ENCODE results near the gene HS6ST2. TPM values are rescaled to one million over a fixed set of nuclear protein-coding genes. Genes with fewer than 3 reads are reported as not detected.

Gene HS6ST2
- total RNA-seq, 1 donor from 2014 or later, result 6.2 TPM

DNA sequence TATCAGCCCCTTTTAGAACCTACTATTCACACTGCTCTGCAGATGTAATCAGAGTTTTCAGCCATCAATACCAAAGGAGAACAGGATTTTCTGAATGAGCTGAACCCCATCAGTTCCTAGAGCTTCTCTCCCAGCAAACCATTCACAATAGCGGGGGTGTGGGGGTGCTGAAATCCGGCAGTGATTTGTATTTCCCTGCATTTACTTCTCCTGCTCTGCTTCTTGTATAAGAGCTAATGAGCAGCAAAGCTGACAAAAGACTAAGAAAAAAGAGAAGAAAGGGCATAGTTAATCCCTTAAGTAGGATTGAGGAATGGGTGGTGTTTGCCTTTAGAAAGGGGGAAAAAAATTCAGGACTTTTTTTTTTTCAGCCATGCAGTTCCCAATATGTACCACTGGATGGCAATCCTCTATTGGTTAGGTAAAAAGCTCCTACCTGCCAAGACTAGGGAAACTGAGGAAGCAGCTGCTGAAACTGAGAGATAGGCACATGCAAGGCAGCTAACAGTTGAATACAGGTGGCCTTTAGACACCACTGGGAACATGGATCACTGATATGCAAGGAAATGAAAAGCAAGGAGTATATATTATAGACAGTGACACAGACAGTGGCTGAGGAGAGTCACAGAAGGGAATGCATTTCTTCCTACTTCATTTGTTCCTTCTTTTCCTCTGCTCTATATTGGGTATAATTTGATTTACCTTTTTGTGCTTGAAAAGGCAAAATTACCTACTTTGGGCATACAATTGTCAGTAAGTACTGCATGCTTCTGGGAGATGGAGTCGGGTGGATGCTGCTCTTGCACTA is 217.9 kb downstream of the HS6ST2 start:
- no peaks in the 10 kb centered on the region for H3K27me3 Mint-ChIP-seq (ENCODE audit: unreplicated experiment)
- no peak for DNase-seq (ENCODE audit: extremely low spot score, unreplicated experiment)
- no peaks in the 10 kb centered on the region for H3K9me3 Mint-ChIP-seq (ENCODE audit: unreplicated experiment)
- TF ChIP-seq CTCF (IDR thresholded peaks at IDR 0.05), result peak; percentile 83
- no peaks in the 10 kb centered on the region for H3K36me3 Mint-ChIP-seq (ENCODE audit: unreplicated experiment)
- H3K27ac Mint-ChIP-seq (ENCODE audit: unreplicated experiment), result no peak overlapping the region
- no peak overlapping the region for H3K4me3 Mint-ChIP-seq (ENCODE audit: unreplicated experiment)
- H3K4me1 Mint-ChIP-seq (ENCODE audit: unreplicated experiment), result no peaks in the 10 kb centered on the region

GRCh38 chrX:132738951-132739350 is 219.5 kb downstream of the HS6ST2 start:
- no peak for DNase-seq (ENCODE audit: extremely low spot score, unreplicated experiment)
- TF ChIP-seq CTCF (IDR thresholded peaks at IDR 0.05), result no peak
- Mint-ChIP-seq H3K4me1 (ENCODE audit: unreplicated experiment) (no peaks in the 10 kb centered on the region), H3K36me3 (ENCODE audit: unreplicated experiment) (no peaks in the 10 kb centered on the region), H3K27me3 (ENCODE audit: unreplicated experiment) (no peaks in the 10 kb centered on the region), H3K9me3 (ENCODE audit: unreplicated experiment) (no peaks in the 10 kb centered on the region), H3K27ac (ENCODE audit: unreplicated experiment) (no peak overlapping the region), H3K4me3 (ENCODE audit: unreplicated experiment) (no peak overlapping the region)

GRCh38 chrX:132737743-132738142 is 220.7 kb downstream of the HS6ST2 start:
- peak; percentile 67 for DNase-seq (ENCODE audit: extremely low spot score, unreplicated experiment)
- no peak for TF ChIP-seq CTCF (IDR thresholded peaks at IDR 0.05)
- no peaks in the 10 kb centered on the region for H3K9me3 Mint-ChIP-seq (ENCODE audit: unreplicated experiment)
- H3K36me3 Mint-ChIP-seq (ENCODE audit: unreplicated experiment), result no peaks in the 10 kb centered on the region
- H3K4me3 Mint-ChIP-seq (ENCODE audit: unreplicated experiment), result no peak overlapping the region
- H3K4me1 Mint-ChIP-seq (ENCODE audit: unreplicated experiment), result no peaks in the 10 kb centered on the region
- H3K27ac Mint-ChIP-seq (ENCODE audit: unreplicated experiment), result no peak overlapping the region
- no peaks in the 10 kb centered on the region for H3K27me3 Mint-ChIP-seq (ENCODE audit: unreplicated experiment)

- H3K9me3 Mint-ChIP-seq (ENCODE audit: unreplicated experiment), result no peaks in the 10 kb centered on the region
- H3K27me3 Mint-ChIP-seq (ENCODE audit: unreplicated experiment), result no peaks in the 10 kb centered on the region
- no peak overlapping the region for H3K4me3 Mint-ChIP-seq (ENCODE audit: unreplicated experiment)
- H3K27ac Mint-ChIP-seq (ENCODE audit: unreplicated experiment), result no peak overlapping the region
- DNase-seq (ENCODE audit: extremely low spot score, unreplicated experiment), result no peak
- no peak for TF ChIP-seq CTCF (IDR thresholded peaks at IDR 0.05)
- no peaks in the 10 kb centered on the region for H3K4me1 Mint-ChIP-seq (ENCODE audit: unreplicated experiment)
- H3K36me3 Mint-ChIP-seq (ENCODE audit: unreplicated experiment), result no peaks in the 10 kb centered on the region
Observed at GRCh38 chrX:132732236-132732635, 226.2 kb downstream of the HS6ST2 start.

- DNase-seq (ENCODE audit: extremely low spot score, unreplicated experiment), result peak; percentile 75
- Mint-ChIP-seq H3K27ac (ENCODE audit: unreplicated experiment) (no peak overlapping the region), H3K4me3 (ENCODE audit: unreplicated experiment) (no peak overlapping the region), H3K36me3 (ENCODE audit: unreplicated experiment) (no peaks in the 10 kb centered on the region), H3K27me3 (ENCODE audit: unreplicated experiment) (no peaks in the 10 kb centered on the region), H3K4me1 (ENCODE audit: unreplicated experiment) (no peaks in the 10 kb centered on the region), H3K9me3 (ENCODE audit: unreplicated experiment) (no peaks in the 10 kb centered on the region)
- TF ChIP-seq CTCF (IDR thresholded peaks at IDR 0.05), result no peak
Observed at GRCh38 chrX:132730726-132731125, 227.7 kb downstream of the HS6ST2 start.
